EH (cell line): ENCODE results near the gene HTR7.

Experiments
- DNase-seq: peaks from one replicate; pipeline ENCODE4 v3.0.0-alpha.2; 2015; ENCODE audit warnings: low read depth

Gene HTR7

DNA sequence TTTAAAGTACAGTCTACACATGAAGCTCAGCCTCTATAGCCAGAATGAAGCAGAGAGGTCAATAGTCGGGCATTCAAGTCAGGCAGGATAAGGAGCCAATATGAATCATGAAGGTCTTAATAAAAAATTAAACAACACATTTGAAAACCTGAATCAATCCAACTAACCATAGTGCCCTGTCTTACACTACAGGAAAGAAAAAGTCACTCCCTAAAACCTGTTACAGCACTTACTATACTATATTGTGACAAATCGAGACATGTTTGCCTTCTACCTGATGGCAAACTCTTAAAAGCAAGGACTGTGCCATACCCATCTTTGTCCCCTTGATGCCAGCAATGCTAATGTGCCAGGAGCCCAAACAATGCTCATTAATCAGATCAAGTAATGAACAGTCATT, 117.6 kb downstream of the HTR7 start:
- DNase-seq = no peak

DNA sequence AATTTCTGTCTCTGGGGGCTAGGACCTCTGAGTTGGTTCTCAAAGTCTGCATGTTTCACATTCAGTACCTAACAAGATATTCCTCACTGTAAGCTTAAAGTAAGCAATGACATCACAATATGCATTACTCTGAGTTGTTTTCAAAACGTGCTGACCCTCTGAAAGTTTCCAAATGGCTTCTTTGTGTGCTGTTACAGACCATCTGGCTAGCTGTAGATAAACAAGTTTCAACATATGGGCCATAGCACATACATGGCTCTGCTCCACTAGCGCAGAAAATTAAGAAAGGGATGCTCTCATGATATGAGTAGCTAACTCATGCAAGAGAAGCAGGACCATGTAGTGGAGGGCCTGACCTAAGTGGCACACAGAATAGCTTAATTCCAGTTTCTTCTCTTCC, 119.0 kb downstream of the HTR7 start:
- DNase-seq = no peak

DNA sequence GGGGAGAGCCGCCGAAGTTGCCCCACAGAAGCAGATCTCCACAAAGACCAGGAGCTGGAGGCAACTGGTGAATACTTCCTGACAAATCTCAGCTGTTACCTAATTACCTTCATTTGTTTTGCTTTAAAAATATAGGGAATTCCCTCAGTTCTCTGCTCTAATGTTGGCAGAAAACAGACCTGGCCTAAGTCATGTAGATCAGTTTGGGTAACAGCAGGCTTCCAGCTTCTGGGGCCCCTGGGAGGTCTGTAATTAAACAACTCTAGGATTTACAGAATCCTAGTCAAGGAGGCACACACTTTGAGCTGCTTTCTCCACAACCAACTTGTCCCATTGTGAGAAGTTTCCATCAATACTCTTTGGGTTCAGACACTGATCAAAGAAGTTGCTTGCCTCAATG, 123.4 kb downstream of the HTR7 start:
- no peak for DNase-seq

DNA sequence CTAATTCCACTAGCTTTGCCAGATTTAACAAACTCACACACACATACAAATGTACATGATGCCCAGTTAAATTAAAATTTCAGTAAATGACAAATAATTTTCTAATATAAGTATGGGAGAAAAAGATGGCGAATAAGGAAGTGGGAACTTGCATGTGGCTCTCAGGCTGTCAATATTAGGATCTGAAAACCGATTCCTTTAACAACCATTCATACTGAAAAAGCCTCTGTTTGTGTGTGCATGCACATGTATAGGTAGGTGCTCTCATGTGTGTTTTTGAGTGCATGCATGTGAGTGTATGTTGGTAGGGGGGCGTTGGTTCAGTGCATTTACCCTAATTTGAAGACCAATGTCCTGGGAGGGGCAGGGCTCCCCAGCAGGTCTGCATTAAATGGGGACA, 125.3 kb downstream of the HTR7 start:
- no peak for DNase-seq

DNA sequence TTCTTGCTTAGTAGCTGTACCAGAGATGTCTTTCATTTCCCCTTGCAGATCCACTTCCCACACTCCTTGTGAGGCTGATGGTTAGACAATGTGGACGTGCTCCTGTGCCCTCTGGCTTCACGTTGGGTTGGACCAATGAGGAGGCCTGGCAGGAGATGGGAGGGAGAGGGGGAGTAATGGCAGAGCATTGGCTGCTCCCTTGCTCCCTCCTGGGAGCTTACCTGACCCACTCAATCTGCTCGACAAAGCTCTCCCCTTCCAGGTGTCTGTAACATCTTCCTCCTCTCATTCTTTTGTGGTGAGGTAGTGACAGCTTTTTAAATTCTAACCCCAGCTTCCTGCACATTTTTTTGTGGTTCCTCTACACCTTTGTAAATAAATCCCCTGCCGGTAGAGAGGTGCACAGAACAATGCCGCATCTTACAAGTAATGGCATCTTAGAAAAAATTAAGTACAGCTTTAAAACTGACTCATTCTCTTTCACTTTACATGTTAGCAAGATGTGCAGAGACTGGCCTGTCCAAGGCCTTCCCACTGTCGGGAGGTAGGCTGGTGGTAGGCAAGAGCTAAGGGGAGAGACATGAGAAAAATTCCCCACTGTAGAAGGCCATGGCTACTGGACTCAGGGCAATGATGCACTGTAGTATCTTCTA, 134.3 kb downstream of the HTR7 start:
- DNase-seq = no peak

DNA sequence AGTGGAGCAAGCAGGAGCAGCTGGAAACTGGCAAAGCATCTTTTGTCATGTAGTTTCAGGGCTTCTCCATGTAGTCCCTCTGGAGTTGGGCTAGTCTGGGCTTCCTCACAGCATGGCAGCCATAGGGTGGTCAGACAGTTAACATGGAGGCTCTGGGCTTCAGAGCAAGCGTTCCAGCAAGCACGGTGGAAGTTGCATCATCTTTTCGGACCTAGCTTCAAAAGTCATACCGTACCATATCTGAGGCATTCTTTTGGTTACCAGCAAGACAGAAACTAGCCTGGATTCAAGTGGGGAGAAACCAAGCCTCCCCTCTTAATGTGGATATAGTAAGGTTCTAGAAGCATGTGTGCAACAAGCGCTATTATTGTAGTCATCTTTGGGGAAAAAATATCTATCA, 135.0 kb downstream of the HTR7 start:
- DNase-seq = no peak

DNA sequence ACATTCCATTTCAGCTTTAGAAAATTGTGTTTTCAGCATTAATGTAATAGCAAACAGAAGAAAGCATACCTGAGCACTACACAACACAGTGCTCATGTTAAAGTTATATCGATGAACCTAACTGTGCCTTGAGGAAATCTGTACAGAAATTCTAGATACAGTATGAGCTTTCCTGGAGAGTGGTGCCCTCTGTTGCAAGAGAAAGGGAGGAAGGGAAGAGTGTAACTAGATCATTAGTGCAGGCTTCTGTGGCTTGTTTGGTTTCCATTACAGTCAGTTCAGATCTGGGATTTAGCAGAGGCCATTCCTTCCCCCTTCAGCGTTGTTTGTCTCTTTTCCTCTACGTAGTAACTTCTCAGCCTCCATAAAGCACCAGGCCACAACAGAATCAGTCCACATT, 139.7 kb downstream of the HTR7 start:
- peak; percentile 27 for DNase-seq

DNA sequence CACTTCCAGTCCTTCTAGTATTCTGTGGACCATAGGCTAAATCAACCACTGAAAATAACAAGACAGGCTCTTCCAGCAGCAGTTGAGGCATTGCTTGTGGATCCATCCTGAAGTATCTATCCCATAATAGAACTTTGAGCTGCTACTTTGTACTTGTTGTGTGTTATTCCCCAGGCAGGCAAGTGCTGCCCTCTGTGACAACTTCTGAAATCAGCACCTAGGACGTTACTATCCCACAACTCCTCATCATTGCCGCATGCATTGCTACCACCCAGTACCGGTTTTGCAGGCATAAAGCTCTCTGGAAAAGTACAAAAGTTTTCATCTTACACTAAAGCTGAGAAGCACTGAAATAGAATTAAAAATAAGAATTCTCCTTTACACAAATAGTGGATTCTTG, 145.3 kb downstream of the HTR7 start:
- DNase-seq = no peak

DNA sequence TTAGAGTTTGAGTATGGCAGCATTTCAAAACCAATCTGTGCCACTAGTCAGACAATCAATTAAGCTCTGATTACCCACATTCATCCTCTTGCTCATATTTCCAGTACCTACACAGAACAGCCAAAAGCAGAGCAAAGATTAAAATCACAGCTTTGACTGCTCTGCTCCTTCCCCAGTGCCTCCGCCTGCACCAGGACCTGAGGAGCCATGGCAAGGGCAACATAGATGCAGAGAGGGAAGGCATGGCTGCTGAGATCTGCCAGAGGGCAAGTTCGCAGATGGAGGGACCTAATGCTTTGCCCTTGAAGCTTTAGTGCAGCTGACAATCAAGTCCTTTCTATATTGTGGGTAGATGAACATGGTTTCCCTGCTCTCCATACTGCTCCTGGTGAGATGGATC, 148.1 kb downstream of the HTR7 start:
- no peak for DNase-seq

DNA sequence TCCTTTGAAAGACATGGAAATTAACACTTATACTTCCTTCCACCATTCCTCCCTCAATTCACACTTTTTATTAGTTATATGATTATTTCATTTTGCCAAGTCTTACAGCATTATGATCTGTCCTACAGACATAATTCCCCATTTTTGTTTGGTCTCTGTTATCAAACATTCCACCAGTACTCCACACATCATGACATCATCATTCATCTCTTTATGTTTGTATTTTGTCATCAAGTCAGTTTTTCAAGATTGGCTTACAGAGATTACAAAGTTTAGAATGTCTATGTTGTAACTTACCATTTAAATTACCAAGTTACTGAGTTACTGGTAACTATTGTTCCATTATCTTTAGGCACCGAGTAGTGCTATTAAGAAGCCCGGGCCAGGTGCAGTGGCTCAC, 150.2 kb downstream of the HTR7 start:
- no peak for DNase-seq

DNA sequence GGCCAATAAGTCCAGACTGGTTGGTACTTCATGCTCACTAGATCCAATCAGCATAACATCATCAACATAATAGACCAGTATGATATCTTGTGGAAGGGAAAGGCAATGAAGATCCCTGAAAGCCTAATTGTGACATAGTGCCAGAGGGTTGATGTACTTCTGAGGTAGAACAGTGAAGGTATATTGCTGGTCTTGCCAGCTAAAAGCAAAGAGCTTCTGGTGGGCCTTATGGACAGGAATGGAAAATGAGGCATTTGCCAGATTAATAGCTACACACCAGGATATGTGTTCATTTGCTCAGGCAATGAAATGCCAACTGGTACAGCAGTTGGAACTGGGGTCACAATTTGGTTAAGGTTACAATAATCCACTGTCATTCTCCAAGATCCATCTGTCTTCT, 156.4 kb downstream of the HTR7 start:
- DNase-seq = no peak

DNA sequence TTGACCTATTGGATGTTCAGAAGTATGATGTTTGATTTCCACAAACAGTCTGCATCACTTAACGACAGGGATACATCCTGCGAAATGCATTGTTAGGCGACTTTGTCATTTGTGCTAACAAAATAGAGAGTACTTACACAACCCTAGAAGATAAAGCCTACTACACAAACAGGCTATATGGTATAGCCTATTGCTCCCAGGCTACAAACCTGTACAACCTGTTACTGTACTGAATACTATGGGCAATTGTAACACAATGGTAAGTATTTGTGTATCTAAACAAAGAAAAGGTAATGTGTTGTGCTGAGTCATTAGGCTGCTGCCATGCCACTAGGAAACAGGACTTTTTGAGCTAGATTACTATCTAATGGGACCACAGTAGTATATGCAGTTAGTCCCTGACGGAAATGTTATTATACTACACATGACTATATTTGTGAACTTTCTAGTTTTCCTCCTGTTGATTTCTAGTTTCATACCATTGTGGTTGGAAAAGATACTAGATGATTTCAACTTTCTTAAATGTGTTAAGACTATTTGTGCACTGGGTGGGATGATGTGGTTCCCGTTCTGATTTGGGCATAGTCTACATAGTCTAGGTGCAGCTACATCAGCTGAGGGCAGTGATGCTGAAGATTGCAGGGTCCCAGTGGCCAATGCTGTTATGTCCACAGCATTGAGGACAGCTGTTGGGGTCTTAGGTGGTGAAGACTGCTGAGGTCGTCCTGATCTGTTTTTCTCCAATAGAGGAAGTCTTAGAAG, 161.7 kb downstream of the HTR7 start:
- DNase-seq = no peak
